ENCODE data around the gene DPP6.
"Not testable (repeated sequence)": the region's sequence is repeated elsewhere in the genome, so short reads cannot be mapped to it uniquely, and the experiment has no call there.

DPP6 gene

GRCh38 chr7:154078523-154078922, 26.3 kb downstream of the DPP6 start:
- not testable (repeated sequence) for DNase-seq

- not testable (repeated sequence) for DNase-seq
These were observed 28.1 kb downstream of the DPP6 start for GRCh38 chr7:154080249-154080648.

GRCh38 chr7:154087037-154087725, 35.0 kb downstream of the DPP6 start:
- DNase-seq: not testable (repeated sequence)

GRCh38 chr7:154092093-154092492, 39.9 kb downstream of the DPP6 start:
- DNase-seq: not testable (repeated sequence)

DNA sequence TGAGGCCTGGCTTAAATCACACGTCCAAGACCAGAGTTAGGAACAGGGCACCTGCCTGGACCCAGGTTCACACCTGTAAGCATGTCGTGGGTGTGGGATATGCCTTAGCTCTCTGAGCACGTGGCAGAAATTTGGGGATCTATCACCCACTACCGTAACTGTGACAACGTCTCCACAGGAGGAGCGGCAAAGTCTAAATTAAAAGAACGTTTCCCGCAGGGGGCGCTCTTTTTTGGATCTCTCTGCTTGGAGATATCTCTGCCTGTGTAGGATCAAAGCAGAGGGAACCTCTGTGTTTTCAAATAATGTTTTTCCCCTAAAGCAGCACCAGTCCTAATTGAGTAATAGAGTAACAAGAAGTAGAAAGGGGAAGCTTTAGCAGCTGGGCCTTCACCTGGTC, 43.0 kb downstream of the DPP6 start:
- DNase-seq: not testable (repeated sequence)

GRCh38 chr7:154105063-154105462, 52.9 kb downstream of the DPP6 start:
- not testable (repeated sequence) for DNase-seq

DNA sequence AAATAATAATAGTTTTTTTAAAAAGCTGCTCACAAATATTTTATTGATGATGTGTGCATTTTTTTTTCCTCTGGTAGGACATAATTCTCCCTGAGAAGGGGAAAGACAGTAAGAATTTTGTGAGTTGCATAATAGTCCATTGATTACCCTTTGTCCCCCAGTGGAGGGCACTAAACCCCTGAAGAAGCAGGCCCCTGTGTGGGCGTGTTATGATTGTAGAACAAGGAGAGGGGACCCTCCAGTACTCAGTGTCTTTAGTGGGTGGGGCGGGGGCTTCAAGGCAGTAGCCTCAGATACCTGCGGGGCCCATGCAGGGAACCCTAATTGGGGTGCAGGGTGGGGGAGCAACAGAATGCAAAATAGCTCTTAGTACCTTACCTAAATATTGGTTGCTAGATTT, 57.4 kb downstream of the DPP6 start:
- not testable (repeated sequence) for DNase-seq

- not testable (repeated sequence) for DNase-seq
These were observed 61.6 kb downstream of the DPP6 start for GRCh38 chr7:154113732-154114351.

- not testable (repeated sequence) for DNase-seq
These were observed 65.5 kb downstream of the DPP6 start for GRCh38 chr7:154117411-154118390.

- not testable (repeated sequence) for DNase-seq
These were observed 68.6 kb downstream of the DPP6 start for GRCh38 chr7:154120825-154121224.

DNA sequence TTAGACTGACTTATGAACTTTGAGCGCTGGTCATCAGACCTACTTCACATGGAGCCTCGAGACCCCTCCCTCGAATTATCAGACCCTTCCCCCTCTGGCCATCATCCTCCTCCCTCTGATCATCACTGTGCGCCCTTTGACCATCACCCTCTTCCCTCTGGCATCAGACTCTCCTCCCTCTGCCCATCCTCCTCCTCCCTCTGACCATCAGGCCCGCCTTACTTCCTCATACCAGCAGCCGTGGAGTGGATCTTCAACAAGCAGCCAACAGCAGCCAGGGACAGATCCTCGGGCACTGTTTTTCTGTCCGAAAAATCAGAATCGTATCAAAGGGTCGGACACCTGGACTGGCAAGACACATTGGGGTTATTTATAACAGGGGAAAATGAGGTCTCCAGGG, 70.5 kb downstream of the DPP6 start:
- not testable (repeated sequence) for DNase-seq

DNA sequence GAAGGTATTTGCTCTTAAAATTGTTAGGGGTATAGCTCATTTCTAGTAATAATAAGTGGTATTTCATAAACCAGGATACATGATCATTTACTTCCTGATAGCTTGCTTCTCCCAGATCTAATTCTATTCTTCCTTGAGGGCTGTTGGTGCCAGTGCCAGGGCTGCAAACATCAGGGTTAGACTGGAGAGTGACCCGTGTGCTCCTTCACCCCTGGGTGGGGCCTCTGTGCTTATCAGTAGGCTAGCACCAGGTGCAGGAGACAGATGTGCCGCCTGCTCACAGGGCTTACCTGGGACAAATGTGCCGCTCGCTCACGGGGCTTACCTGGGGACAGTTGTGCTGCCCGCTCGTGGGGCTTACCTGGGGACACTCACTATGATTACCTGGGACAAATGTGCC, 71.2 kb downstream of the DPP6 start:
- not testable (repeated sequence) for DNase-seq

DNA sequence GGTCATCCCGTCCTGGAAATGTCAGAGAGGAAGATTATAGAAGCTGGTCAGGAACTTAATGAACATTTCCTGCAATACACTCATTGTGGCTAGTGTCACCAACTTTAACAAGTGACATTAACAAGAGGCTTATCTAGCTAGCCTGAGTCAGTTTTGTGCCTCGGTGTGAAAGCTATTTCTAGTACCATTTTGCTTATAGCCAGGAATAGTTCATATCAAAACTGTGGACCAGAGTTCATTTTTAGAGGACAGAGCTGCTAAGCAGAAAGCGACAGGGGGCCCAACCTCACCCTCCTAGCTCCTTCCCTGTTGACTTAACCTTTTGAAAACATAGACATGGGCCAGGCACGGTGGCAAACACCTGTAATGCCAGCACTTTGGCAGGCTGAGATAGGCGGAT, 76.9 kb downstream of the DPP6 start:
- not testable (repeated sequence) for DNase-seq

- not testable (repeated sequence) for DNase-seq
These were observed 80.4 kb downstream of the DPP6 start for GRCh38 chr7:154132617-154133016.

DNA sequence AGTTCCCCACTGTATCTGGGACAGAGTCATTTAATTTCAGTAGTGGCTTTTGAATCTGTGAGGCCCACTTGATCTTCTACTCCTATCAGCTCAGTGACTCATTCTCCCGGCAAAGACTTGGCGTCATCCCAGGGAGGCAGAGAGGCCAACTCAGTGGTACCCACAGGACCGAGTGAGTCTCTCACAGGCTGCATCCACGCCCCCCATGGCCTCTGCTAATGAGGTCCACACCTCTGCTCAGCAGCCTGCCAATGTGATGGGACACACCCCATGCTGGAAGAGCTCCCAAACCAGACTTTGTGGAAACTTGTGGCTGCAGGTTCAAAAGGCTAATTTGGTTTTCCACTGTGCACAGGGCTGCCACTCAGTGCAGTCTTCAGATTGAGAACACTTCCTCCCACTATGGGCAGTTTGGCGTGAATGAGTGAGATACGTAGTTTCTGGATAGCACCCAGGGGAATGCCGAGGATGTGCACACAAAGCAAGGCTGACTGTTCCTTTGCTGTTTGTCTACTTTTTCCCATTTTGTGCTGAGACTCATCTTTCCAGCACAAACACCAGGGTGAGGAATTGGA, 81.6 kb downstream of the DPP6 start:
- not testable (repeated sequence) for DNase-seq

DNA sequence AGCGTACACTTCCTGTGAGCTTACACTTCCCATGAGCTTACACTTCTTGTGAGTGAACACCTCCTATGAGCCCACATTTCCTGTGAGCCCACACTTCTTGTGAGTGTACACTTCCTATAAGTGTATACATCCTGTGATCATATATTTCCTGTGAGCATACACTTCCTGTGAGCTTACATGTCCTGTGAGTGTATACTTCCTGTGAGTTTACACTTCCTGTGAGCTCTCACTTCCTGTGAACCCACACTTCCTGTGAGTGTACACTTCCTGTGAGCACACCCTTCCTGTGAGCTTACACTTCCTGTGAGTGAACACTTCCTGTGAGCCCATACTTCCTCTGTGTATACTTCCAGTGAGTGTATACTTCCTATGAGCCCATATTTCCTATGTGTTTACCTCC, 82.5 kb downstream of the DPP6 start:
- DNase-seq: not testable (repeated sequence)

GRCh38 chr7:154135646-154136045, 83.4 kb downstream of the DPP6 start:
- not testable (repeated sequence) for DNase-seq

- DNase-seq: not testable (repeated sequence)
These were observed 93.9 kb downstream of the DPP6 start for GRCh38 chr7:154145922-154146706.

DNA sequence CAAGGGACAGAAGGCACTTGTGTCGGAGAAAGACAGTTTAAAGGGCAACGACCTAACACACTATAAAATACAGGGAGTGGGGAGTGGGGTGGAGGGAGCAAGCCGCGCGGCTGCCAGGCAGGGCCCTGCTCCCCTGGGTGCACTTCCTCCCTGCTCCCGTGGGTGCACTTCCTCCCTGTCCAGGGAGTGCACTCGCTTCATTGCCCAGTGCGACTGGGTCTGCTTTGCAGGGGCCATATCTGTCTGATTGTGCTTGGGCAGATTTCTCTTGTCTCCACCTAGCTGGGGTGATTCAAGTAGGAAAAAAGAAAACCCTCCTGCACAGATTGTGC, 94.5 kb downstream of the DPP6 start:
- DNase-seq: not testable (repeated sequence)

GRCh38 chr7:154148791-154149516, 96.8 kb downstream of the DPP6 start:
- DNase-seq: not testable (repeated sequence)

DNA sequence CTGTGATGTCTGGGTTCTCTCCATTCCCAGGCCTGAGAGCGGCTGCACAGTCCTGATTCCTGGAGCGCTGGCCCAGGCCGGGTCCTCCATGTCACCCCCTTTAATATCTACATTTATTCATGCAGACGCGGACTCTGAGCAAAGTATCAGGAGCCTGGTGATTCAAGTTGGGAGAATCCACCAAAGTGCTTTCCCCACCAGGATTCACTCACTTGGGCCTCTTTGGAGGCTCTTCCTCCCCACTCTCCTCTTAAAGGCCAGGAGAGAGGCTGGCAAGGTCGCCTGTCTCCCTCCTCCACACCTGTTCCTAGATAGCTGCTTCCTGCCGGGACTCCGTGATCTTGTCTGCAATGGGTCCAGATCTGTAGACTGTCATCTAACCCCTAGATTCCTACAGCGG, 98.5 kb downstream of the DPP6 start:
- DNase-seq: not testable (repeated sequence)

Measured in stimulated activated CD4-positive, alpha-beta T cell treated with anti-CD3 and anti-CD28 coated beads, Interleukin-2, amount 100 ng/mL, for 24 hours (primary cell).